MV-4-11 (cell line): ENCODE data around the gene CPSF4L.

Experiments
- DNase-seq: peaks from one replicate; lab custom pipeline; 2025; lab: John Stamatoyannopoulos, UW

Gene CPSF4L

DNA sequence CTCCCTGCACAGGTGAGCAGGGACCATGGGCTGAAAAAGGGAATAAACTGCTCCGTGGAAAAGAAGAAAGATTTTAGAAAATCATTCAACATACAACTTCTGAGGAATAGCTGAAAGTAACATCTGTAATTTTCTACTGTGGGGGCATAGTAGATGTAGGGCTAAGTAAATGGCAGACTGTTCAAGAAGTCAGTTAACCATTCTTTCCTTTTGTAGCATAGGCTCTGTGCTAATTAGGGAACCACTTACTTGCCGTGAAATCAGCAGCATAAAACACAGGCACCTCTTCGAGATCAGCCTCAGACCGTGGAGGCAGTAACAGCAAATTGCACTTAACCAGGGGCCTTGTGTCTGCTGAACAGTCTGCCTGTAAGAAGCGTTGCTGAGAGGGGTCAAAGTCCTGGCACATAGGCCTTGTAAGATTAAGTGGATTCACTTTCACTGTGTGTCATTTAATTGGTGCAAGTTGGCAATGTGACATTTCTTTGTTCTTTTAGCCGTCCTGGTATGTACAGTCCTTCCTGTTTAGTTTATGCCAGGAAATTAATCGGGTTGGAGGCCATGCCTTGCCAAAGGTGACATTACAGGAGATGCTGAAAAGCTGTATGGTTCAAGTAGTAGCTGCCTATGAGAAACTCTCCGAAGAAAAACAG is 58.4 kb downstream of the CPSF4L start:
- DNase-seq = no peak

DNA sequence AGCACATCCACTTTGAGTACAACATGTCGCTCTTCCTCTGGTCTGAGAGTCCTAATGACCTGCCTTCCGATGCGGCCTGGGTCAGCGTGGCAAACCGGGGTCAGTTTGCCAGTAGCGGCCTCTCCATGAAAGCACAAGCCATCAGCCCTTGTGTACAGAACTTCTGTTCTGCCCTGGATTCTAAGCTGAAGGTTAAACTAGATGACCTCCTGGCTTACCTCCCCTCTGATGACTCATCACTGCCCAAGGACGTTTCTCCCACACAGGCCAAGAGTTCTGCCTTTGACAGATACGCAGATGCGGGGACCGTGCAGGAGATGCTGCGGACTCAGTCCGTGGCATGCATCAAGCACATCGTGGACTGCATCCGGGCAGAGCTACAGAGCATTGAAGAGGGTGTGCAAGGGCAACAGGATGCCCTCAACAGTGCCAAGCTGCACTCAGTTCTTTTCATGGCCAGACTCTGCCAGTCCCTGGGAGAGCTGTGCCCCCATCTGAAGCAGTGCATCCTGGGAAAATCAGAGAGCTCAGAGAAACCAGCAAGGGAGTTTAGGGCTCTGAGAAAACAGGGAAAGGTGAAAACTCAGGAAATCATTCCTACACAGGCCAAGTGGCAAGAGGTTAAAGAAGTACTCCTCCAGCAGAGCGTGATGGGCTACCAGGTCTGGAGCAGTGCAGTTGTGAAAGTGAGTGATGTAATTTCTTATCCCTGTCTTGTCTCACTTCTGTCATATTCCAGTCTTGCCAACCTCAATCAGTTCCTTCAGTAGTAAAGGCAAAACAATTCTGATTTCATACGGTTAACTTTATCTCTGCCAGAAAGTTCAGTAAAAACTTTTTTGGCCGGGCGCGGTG is 60.2 kb downstream of the CPSF4L start:
- no peak for DNase-seq

DNA sequence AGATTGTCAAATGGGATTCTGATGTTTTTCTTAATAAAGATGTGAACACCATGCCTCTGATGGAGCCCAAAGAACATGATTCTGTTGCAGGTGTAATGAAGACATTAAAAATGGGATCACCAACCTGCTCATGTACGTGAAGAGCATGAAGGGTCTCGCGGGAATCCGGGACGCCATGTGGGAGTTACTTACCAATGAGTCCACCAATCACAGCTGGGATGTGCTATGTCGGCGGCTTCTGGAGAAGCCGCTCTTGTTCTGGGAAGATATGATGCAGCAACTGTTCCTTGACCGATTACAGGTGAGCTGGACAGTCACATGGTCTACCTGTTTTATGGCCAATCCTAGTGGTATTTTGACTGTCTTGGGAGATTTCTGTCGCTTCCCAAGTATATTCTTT is 61.2 kb downstream of the CPSF4L start:
- DNase-seq = no peak

DNA sequence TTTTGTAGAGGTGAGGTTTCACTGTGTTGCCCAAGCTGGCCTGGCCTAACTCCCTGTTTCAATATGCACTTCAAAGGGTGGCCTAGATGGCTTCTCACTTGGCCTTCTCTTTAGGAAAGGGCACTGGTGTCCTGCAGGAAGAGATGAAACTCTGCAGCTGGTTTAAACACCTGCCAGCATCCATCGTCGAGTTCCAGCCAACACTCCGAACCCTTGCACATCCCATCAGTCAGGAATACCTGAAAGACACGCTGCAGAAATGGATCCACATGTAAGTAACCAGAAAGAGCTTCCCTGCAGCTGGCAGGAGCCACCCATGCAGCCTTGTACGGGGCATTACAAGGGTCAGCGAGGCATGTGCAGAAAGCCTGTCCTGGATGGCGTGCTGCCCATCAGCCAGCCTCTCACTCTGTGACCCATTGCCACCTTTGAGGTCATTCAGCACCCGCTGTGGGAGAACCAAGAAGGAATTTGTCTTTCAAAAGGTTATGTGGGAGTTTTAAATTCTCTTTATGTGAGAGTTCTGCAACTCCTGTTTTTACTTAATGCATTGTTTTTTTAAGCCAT is 61.8 kb downstream of the CPSF4L start:
- no peak for DNase-seq

DNA sequence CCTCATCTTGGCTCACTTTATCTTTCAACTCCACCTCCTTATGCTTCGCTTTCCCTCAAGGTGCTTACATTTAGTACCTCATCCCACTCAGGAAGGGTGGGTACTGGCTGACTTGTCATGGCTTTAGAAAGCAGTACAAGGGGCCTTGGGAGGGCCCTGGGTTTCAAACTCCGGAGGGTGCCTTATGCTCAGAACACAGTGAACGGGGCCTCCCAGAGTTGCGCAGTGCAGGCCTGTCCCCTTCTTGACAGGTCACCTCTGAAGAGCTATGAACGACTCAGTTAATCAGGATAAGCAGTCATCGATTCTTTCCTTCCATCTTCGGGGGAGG is 62.8 kb downstream of the CPSF4L start:
- no peak for DNase-seq
